Measurements from ENCODE around the gene TRAPPC5. TPM values are rescaled to one million over a fixed set of nuclear protein-coding genes. Genes with fewer than 3 reads are reported as not detected.
A peak's percentile ranks its signal among the peaks of the same experiment; 100 is the strongest.

Gene TRAPPC5
- total RNA-seq, 1 experiment from 2014 or later = 101 TPM

DNA sequence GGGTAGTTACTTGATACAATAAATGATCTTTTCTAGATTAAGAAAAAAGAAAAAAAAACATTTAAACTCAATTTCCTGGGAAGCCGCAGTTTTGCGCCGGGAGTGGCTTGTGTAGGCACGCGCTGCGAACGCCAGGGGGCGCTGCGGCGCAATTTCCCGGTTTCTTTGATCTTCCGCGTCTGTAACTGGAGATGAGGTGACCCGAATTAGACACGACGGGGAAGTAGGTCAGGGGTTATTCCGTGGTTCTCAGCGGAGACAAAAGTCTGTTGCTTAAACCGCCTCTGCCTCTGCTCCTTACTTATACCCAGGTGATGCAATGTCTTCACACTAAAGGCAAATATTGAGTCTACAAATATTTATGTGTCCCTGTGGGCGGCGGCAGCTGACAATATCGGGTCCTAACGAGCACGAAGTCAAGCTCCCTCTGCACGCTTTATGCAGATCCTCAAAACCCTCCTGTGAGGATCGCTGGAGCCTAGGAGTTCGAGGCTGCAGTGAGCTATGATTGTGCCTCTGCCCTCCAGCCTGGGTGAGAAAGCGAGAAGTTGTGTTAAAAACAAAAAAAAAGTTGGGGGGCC, 28.5 kb upstream of the TRAPPC5 start (continued):
- TF ChIP-seq, protein P1, sequence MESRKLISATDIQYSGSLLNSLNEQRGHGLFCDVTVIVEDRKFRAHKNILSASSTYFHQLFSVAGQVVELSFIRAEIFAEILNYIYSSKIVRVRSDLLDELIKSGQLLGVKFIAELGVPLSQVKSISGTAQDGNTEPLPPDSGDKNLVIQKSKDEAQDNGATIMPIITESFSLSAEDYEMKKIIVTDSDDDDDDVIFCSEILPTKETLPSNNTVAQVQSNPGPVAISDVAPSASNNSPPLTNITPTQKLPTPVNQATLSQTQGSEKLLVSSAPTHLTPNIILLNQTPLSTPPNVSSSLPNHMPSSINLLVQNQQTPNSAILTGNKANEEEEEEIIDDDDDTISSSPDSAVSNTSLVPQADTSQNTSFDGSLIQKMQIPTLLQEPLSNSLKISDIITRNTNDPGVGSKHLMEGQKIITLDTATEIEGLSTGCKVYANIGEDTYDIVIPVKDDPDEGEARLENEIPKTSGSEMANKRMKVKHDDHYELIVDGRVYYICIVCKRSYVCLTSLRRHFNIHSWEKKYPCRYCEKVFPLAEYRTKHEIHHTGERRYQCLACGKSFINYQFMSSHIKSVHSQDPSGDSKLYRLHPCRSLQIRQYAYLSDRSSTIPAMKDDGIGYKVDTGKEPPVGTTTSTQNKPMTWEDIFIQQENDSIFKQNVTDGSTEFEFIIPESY (IDR thresholded peaks at IDR 0.05; ENCODE audit: extremely low read depth, insufficient replicate concordance, low read length) = no peak
- TF ChIP-seq SIN3A (IDR thresholded peaks at IDR 0.05; ENCODE audit: low read depth) (no peak), RAD21 (IDR thresholded peaks at IDR 0.05; ENCODE audit: low read depth) (no peak; the same call in 1 of the 2 replicates), FOSL1 (IDR thresholded peaks at IDR 0.05; ENCODE audit: low read depth) (no peak), POLR2A (IDR thresholded peaks at IDR 0.05; ENCODE audit: borderline replicate concordance, extremely low read depth, insufficient read depth, insufficient read length) (no peak), ZNF274 (IDR thresholded peaks at IDR 0.05; ENCODE audit: low read depth, low read length) (no peak), POLR2AphosphoS5 (IDR thresholded peaks at IDR 0.05; ENCODE audit: low read depth, low read length) (no peak), TCF7L2 (IDR thresholded peaks at IDR 0.05; ENCODE audit: borderline replicate concordance, extremely low read depth, insufficient read depth, insufficient read length) (peak; percentile 100), EZH2phosphoT487 (IDR thresholded peaks at IDR 0.05; ENCODE audit: borderline replicate concordance) (no peak), YY1 (IDR thresholded peaks at IDR 0.05; ENCODE audit: extremely low read depth, insufficient replicate concordance, low read depth, low read length) (peak; percentile 65), EGR1 (IDR thresholded peaks at IDR 0.05; ENCODE audit: low read depth) (no peak), SRF (IDR thresholded peaks at IDR 0.05; ENCODE audit: low read depth) (no peak), CBX3 (IDR thresholded peaks at IDR 0.05; ENCODE audit: low read depth) (peak; percentile 4; the same call in 1 of the 2 replicates), CEBPB (IDR thresholded peaks at IDR 0.05; ENCODE audit: low read depth) (no peak)
- TF ChIP-seq, protein P2, sequence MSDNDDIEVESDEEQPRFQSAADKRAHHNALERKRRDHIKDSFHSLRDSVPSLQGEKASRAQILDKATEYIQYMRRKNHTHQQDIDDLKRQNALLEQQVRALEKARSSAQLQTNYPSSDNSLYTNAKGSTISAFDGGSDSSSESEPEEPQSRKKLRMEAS (IDR thresholded peaks at IDR 0.05) = peak; percentile 56
